ENCODE results near the gene PSKH1. TPM values are rescaled to one million over a fixed set of nuclear protein-coding genes. Genes with fewer than 3 reads are reported as not detected.

Gene PSKH1
- total and polyA plus RNA-seq, 3 donors from 2014 or later = 47.7 to 66.8 (median 50.5) TPM

DNA sequence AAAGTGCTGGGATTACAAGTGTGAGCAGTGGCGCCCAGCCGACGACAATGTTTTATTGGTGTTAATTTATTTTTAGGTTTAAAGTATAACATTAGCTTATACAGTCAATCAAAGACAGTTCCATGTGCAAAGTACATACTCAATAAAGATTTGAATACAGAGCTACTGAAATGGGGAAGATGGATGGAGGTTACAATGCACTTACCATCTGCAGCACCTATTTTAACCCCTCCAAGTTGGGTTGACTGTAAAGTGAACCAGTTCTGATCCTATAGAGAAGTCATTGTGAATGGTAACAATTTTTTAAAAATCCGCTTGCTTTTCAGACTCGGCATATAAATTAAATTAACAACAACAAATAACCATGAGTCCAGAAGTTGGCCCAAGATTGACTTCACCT lies 679 bp upstream of the PSKH1 start:
- no peaks in the 10 kb centered on the region for H3K9me3 ChIP-seq
- no peak for TF ChIP-seq POLR2A (IDR thresholded peaks at IDR 0.05)
- TF ChIP-seq, protein P1, sequence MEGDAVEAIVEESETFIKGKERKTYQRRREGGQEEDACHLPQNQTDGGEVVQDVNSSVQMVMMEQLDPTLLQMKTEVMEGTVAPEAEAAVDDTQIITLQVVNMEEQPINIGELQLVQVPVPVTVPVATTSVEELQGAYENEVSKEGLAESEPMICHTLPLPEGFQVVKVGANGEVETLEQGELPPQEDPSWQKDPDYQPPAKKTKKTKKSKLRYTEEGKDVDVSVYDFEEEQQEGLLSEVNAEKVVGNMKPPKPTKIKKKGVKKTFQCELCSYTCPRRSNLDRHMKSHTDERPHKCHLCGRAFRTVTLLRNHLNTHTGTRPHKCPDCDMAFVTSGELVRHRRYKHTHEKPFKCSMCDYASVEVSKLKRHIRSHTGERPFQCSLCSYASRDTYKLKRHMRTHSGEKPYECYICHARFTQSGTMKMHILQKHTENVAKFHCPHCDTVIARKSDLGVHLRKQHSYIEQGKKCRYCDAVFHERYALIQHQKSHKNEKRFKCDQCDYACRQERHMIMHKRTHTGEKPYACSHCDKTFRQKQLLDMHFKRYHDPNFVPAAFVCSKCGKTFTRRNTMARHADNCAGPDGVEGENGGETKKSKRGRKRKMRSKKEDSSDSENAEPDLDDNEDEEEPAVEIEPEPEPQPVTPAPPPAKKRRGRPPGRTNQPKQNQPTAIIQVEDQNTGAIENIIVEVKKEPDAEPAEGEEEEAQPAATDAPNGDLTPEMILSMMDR (IDR thresholded peaks at IDR 0.05) = no peak
- WGBS, 2 donors = 21 to 36% methylated on average over 5 of the region's 5 CpGs
- intact Hi-C loops (cut with DNase I; ENCODE audit: low total_unique reads) = no loop called here
- H3K27ac ChIP-seq = peak overlapping the region in 1 of 2 donors; percentile 93
- peaks cover 18% of the 10 kb centered on the region for H3K4me1 ChIP-seq
- no peak for DNase-seq
- peak overlapping the region; percentile 90 to 96 for H3K4me3 ChIP-seq
- no peaks in the 10 kb centered on the region for H3K36me3 ChIP-seq (ENCODE audit: low read depth, missing control alignments)
- no peaks in the 10 kb centered on the region for H3K27me3 ChIP-seq

DNA sequence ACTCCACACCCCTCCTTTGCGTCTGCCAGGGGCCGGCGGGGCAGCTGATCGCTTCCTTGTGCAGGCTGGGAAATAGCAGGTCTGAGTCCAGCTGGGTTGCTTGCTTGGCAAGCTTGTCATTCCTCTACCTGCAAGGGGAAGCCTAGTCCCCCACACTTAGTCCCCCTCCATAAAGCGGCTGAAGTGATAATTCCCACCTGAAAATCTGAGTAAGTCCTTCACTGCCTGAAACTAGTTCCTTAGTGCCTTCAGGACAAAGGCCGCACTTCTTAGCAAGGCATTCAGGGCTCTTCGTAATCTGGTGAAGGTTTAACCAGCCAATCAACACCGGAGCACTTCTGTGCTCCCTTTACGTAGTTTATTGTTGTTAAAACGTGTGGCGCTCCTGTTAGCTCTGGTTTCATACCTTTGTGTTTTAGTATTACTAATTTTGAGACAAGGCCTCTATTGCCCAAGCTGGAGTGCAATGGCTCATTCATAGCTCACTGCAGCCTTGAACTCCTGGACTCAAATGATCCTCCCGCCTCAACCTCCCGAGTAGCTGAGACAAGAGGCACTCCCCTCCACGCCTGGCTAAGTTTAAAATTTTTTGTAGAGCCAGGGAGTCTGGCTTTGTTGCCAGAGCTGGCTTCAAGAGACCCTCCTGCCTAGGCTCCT lies 817 bp downstream of the PSKH1 start:
- Histone ChIP-seq H3K4me3 (peak overlapping the region; percentile 90 to 96), H3K27ac (peak overlapping the region; percentile 93 to 94), H3K36me3 (ENCODE audit: low read depth, missing control alignments) (no peaks in the 10 kb centered on the region), H3K9me3 (no peaks in the 10 kb centered on the region), H3K27me3 (no peaks in the 10 kb centered on the region), H3K4me1 (peaks cover 18% of the 10 kb centered on the region)
- DNase-seq = no peak
- intact Hi-C loops (cut with DNase I; ENCODE audit: low total_unique reads) = no loop called here
- 4 to 11% methylated on average over 12 to 14 of the region's 14 CpGs for WGBS, 2 donors
- TF ChIP-seq POLR2A (IDR thresholded peaks at IDR 0.05) = no peak
- TF ChIP-seq, protein P1 (IDR thresholded peaks at IDR 0.05) = no peak

DNA sequence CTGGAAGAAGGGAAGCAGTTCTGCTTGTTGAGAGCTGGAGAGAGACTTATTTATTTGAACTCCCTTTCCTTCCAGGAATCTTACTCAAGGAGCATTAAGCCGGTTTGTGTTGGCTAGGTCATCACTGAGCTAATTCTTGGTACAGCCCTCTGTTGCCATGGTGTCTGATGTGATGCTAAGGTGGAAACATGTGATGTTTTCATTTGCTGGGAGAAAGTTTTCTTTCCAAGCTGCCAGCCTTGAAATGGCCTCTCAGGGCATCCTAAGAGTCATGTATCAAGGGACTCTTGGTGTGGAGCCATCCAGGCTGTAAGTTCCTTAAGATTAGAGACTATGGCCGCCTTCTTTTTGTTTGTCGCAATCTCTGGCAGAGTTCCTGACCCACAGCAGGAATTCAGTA lies 4.2 kb downstream of the PSKH1 start:
- DNase-seq = peak; percentile 33
- H3K36me3 ChIP-seq (ENCODE audit: low read depth, missing control alignments) = no peaks in the 10 kb centered on the region
- 71 to 75% methylated on average over 3 of the region's 3 CpGs for WGBS, 2 donors
- H3K9me3 ChIP-seq = no peaks in the 10 kb centered on the region
- H3K27ac ChIP-seq = peak overlapping the region in 1 of 2 donors; percentile 27
- intact Hi-C loops (cut with DNase I; ENCODE audit: low total_unique reads) = no loop called here
- H3K4me3 ChIP-seq = no peak overlapping the region
- no peaks in the 10 kb centered on the region for H3K27me3 ChIP-seq
- peaks cover 15% of the 10 kb centered on the region for H3K4me1 ChIP-seq
- TF ChIP-seq POLR2A (IDR thresholded peaks at IDR 0.05) = no peak
- TF ChIP-seq, protein P1 (IDR thresholded peaks at IDR 0.05) = no peak

DNA sequence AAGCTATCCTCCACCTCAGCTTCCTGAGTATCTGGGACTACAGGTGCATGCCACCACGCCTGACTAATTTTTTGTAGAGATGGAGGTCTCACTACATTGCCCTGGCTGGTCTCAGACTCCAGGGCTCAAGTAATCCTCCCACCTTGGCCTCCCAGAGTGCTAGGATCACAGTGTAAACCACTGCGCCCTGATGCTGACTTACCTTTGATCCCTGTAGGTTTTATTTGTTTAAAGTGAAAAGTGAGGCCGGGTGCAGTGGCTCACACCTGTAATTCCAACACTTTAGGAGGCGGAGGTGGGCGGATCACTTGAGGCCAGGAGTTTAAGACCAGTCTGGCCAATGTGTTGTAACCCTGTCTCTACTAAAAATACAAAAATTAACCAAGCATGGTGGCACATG lies 8.7 kb downstream of the PSKH1 start:
- Histone ChIP-seq H3K27ac (no peak overlapping the region), H3K27me3 (no peaks in the 10 kb centered on the region), H3K9me3 (no peaks in the 10 kb centered on the region), H3K4me3 (no peak overlapping the region), H3K36me3 (ENCODE audit: low read depth, missing control alignments) (no peaks in the 10 kb centered on the region), H3K4me1 (peaks cover 4% of the 10 kb centered on the region)
- TF ChIP-seq POLR2A (IDR thresholded peaks at IDR 0.05) = no peak
- TF ChIP-seq, protein P1 (IDR thresholded peaks at IDR 0.05) = no peak
- intact Hi-C loops (cut with DNase I; ENCODE audit: low total_unique reads) = no loop called here
- WGBS, 2 donors = 91 to 100% methylated on average over 5 of the region's 5 CpGs
- DNase-seq = no peak

DNA sequence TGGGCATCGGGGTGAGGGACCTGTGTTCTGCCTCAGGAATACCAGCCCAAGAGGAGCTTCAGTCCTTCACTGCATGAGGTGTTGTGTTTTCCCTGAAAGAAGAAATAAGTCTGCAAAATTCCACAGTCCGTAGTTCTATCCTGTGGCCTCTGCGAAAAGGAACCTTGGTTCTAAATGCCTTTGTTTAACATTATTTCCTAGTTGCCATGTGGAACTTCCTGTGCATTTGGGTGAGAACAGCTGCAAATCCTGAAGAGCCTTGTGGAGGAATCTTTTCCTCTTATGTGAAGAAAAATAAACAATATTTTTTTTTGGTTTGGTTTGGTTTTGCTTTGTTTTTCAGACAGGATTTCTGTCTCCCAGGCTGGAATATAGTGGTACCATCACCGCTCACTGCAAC lies 9.8 kb downstream of the PSKH1 start:
- TF ChIP-seq, protein P1 (IDR thresholded peaks at IDR 0.05) = no peak
- TF ChIP-seq POLR2A (IDR thresholded peaks at IDR 0.05) = no peak
- Histone ChIP-seq H3K27ac (no peak overlapping the region), H3K27me3 (no peaks in the 10 kb centered on the region), H3K4me3 (no peak overlapping the region), H3K36me3 (ENCODE audit: low read depth, missing control alignments) (no peaks in the 10 kb centered on the region), H3K9me3 (no peaks in the 10 kb centered on the region), H3K4me1 (no peaks in the 10 kb centered on the region)
- WGBS, 2 donors = 81 to 82% methylated on average over 4 of the region's 4 CpGs
- intact Hi-C loops (cut with DNase I; ENCODE audit: low total_unique reads) = no loop called here
- no peak for DNase-seq

Measured in testis (tissue), 3 donors.